GM10266 (cell line): ENCODE data around the gene FAM110A.
"Not testable (repeated sequence)": the region's sequence is repeated elsewhere in the genome, so short reads cannot be mapped to it uniquely, and the experiment has no call there.

Experiments used
- DNase-seq: peaks from one replicate; pipeline ENCODE4 v3.0.0; 2012; ENCODE audit errors: extremely low spot score
- CTCF ChIP-seq: IDR thresholded peaks from 2 replicates; pipeline ENCODE4 v1.5.1; 2012; ENCODE audit warnings: mild to moderate bottlenecking, low read depth; ENCODE audit not compliant: control insufficient read depth, insufficient read depth; ENCODE audit errors: missing control alignments

Gene FAM110A

GRCh38 chr20:845226-845868, 11.8 kb downstream of the FAM110A start:
- TF ChIP-seq CTCF, result no peak
- no peak for DNase-seq

- DNase-seq, result peak; percentile 42
- no peak for TF ChIP-seq CTCF
Observed at GRCh38 chr20:845941-846893, 12.7 kb downstream of the FAM110A start.

GRCh38 chr20:846894-847278, 13.4 kb downstream of the FAM110A start:
- no peak for TF ChIP-seq CTCF
- DNase-seq, result peak; percentile 77

GRCh38 chr20:848193-848592, 14.7 kb downstream of the FAM110A start:
- no peak for TF ChIP-seq CTCF
- no peak for DNase-seq

GRCh38 chr20:848731-849130, 15.2 kb downstream of the FAM110A start:
- not testable (repeated sequence) for DNase-seq

- DNase-seq, result no peak
- TF ChIP-seq CTCF, result no peak
Observed at GRCh38 chr20:853406-853996, 20.0 kb downstream of the FAM110A start.

GRCh38 chr20:854601-855000, 21.1 kb downstream of the FAM110A start:
- TF ChIP-seq CTCF, result no peak
- DNase-seq, result no peak
